DMS153 (cell line): ENCODE data around the gene ROBO3.

Source experiments
- DNase-seq: peaks from one replicate; lab custom pipeline; 2025; lab: John Stamatoyannopoulos, UW

Gene ROBO3

DNA sequence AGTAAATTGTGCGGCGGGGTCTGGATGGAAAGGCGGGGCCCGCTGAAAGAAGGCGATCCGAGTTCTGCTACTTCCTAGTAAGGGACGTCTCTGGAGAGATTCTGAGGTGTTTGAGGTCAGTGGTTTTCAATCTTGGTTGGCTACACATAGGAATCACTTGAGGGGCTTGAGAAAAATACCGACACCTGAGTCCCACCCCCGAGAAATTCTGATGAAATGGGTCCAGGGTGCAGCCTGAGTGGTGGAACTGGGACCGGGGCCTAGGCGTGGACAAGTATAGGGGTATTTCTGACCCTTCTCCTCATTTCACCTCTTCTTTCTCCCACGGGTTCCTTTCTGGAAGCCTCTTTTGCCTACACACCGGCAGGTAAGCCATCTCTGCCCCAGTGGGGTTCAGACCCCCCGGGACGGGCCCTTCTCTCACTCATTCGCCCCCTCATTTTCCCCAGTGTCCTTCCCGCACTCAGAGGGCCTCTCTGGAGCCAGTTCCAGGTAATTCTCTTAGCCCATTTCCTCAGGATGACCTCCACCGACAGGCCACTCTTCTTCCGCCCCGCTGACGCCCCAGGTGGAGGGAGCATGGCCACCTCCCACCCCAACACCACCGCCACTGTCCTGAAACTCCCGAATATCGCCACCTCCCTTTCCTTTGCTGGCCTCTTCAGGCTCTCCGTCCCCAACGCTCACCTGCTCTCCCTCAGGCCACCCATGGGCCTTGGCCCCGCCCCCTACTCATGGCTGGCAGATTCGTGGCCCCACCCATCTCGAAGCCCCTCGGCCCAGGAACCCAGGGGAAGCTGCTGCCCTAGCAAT lies 11.8 kb downstream of the ROBO3 start:
- DNase-seq: no peak

- no peak for DNase-seq
These were observed 12.3 kb downstream of the ROBO3 start for GRCh38 chr11:124877631-124877909.

DNA sequence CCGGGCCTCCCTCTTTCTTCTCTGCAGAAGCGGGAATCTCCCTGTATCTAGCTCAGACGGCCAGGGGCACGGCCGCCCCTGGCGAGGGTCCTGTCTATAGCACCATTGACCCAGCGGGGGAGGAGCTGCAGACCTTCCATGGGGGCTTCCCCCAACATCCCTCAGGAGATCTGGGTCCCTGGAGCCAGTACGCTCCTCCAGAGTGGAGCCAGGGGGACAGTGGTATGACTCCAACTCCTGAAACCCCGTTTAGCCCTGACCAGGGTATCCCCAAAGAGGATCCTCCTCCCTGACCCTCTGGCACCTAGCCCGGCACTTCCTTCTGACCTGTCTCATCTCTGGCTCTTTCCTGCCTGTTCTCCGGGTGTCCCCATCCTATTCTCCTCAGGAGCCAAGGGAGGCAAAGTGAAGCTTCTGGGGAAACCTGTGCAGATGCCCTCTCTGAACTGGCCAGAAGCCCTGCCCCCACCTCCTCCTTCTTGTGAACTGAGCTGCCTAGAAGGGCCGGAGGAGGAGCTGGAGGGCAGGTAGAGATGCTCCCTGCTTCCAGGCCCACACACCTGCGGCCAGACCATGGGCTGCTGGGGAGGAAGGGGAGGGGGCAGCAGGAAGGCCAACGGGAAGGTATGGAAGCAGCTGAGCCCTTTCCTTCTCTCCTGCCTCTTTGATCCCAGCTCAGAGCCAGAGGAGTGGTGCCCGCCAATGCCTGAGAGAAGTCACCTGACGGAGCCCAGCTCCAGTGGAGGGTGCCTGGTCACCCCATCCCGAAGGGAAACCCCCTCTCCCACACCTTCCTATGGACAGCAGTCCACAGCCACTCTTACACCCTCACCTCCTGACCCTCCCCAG lies 12.9 kb downstream of the ROBO3 start:
- DNase-seq: no peak

GRCh38 chr11:124878759-124879492 lies 13.7 kb downstream of the ROBO3 start:
- no peak for DNase-seq

DNA sequence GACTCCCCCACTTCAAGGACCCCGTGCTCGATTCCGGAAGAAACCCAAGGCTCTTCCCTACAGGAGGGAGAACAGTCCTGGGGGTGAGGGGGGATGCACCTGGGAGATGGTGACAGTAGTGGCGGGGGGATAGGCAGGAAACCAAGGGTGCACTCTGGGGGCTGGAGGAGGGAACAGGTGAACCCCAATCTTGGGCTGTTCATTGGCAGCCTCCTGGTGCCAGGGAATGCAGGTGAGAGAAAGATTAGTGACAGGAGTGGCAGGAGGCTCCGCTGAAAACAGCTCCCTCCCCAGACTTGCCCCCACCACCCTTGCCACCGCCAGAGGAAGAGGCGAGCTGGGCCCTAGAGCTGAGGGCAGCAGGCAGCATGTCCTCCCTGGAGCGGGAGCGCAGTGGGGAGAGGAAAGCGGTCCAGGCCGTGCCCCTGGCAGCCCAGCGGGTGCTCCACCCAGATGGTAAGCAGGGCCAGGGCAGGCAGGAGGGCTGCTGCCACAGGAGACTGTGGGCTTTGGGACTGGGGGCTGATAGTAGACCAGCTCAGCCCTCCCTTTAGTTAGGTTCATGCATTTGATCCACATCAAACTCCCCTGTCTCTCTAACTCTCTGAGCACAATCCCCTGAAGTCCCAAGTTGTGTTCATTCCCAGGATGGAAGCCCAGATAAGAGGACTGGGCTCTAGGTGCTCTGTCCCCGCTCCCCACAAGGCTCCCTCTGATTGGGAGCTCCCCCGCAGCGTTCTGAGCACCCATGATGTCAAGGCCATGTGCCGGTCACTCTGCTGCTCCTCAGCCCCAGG lies 14.5 kb downstream of the ROBO3 start:
- DNase-seq: no peak

DNA sequence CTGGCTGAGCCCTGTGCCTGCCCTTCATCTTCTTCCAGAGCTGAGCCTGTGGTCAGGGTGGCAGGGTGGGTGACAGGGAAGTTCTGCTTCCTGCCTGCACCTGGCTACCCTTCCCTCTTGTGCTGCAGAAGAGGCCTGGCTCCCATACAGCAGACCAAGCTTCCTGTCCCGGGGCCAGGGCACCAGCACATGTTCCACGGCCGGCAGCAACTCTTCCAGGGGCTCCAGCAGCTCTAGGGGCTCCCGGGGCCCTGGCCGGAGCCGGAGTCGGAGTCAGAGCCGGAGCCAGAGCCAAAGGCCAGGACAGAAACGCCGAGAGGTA lies 15.0 kb downstream of the ROBO3 start:
- no peak for DNase-seq

- DNase-seq: no peak
These were observed 15.7 kb downstream of the ROBO3 start for GRCh38 chr11:124880958-124881357.

DNA sequence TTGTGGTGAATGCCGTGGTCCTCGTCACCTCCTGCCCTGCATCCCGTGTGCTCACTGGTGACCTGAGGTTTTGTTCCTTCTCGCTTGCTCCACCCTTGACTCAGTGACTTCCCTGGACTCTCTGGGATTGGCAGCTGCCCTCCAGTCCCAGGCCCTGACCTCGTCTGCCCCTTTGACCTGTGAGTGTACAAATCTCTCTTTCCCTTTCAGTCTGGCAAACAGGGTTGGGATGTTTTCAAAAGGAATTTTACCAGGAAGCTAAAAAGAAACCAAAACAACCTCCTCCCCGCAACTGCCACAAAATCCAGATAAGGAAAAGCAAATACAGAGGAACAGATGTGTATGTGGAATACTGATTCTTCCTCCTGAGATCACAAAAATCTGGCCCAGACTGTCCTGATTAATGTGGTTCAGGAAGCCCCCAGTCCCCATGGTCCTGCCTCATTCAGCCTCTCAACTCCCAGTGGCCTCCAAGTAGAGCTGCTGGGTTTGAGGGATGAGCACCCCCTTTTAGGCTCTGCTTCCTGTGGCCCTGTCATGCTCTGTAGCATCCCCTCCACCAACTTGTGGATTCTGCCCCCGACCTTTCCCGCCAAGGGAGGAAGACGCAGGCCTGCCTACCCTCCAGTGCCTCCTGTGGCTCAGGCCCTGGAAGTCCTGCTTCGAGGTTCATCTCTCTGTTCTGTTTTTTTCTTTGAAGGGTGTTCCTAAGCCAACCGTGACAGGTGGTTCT lies 17.3 kb downstream of the ROBO3 start:
- no peak for DNase-seq

DNA sequence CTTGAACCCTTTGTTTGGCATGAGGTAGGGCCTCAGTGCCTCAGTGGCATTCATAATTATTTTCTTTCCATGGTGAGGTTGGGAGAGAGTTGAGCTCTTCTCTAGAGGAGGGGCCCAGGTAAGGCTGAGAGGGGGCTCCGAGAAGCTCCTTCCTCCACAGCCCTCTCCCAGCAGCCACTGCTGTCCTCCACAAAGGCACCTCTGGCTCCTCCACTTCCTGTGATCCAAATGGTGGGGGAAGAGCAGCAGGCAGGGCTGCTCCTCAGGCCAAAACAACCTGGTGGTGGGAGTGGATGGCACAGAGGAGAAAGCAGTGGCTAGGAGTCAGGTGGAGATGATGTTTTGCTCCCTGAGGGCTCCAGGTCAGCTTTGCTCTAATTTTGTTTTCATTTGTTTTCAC lies 19.1 kb downstream of the ROBO3 start:
- DNase-seq: no peak

- no peak for DNase-seq
These were observed 19.7 kb downstream of the ROBO3 start for GRCh38 chr11:124884869-124885479.

DNA sequence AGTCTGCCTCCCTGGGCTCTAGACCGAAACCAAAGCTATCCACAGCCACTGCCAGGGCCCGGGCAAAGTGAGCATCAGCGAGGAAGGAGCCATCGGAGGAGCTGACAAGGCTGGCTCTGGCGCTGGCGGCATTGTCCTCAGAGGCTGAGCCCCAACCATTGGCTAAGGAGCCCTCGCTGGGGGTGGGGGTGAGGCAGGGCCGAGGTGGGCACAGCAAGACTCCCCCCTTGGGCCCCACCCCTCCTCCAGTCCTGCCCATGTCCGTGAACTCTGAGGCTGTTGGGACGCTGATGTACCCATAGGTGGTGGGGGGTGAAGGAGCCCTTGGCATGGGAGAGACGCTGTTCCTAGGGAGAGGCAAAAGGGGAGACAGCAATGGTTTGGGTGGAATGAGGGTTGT lies 21.2 kb downstream of the ROBO3 start:
- DNase-seq: no peak

DNA sequence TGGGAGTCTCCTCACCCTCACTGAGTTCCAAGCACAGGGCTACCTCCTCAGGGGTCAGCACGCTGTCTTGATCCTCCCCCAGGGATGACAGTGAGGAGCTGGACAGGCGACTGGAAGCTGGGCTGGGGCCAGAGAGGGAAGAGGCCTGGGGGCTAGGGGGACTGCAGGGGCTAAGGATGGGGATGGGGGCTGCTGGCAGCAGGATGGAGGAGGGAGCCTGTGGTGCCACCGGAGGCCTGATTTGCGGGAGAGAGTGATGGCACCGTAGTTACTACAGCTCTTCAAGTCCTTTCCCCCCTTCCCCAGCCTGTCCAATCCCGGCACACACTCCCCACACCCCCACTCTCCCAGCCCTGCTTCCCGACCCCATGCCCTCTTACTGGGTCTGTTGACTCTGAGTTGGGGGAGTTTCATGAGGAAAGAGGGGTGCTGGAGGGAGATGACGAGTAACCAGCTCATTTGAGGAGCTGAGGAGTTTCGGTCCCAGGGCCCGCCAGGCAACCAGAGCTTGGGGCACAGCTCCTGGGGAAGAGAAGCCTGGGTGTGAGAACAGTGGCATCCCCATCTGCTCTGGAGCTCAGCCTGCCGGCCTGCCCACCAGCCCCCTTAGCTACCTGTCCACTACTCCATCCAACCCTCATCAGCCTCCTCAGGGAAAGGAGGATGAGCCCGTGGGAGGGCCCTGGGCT lies 21.9 kb downstream of the ROBO3 start:
- DNase-seq: no peak

GRCh38 chr11:124887667-124888013 lies 22.4 kb downstream of the ROBO3 start:
- DNase-seq: no peak

DNA sequence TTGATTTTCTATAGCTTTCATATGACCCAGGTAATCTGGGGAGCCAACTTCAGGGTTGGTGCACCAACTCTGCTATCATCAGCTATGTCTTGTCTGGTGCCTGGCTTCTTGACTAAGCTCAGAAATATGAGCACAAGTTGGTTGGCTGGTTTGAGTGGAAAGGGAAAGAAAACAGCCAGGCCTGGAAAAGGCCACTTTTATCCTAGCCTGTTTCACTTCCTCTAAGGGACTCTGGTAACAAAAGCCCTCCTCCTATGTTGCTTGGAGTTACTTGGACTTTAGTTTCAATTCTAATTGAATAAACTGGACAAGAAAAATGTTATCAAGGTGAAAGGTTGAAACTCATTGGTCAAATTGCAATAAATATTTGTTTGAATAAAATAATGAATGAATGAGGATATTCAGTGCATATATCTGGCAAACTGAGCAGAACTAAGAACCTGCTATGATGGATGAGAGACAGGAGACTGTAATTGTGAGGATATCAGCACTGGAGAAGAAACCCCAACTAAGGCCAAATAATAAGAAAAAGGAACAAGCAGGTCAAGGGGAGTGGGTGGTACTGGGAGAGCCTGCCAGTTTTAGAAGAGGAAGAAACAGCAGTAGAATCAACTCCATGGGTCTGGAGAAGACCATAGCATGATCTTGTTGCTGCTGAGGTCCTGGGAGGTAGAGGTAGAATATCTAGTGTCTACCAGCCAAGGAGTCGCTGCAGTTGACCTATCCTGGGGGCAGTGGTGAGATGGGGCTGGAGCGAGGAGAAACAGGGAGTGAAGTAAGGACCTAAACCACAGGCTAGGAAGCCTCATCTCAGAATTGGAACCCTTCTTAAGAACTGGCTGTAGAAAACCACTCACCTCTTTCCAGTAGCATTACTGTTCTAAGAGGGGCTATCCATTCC lies 24.2 kb downstream of the ROBO3 start:
- no peak for DNase-seq

GRCh38 chr11:124890151-124890550 lies 24.9 kb downstream of the ROBO3 start:
- no peak for DNase-seq

DNA sequence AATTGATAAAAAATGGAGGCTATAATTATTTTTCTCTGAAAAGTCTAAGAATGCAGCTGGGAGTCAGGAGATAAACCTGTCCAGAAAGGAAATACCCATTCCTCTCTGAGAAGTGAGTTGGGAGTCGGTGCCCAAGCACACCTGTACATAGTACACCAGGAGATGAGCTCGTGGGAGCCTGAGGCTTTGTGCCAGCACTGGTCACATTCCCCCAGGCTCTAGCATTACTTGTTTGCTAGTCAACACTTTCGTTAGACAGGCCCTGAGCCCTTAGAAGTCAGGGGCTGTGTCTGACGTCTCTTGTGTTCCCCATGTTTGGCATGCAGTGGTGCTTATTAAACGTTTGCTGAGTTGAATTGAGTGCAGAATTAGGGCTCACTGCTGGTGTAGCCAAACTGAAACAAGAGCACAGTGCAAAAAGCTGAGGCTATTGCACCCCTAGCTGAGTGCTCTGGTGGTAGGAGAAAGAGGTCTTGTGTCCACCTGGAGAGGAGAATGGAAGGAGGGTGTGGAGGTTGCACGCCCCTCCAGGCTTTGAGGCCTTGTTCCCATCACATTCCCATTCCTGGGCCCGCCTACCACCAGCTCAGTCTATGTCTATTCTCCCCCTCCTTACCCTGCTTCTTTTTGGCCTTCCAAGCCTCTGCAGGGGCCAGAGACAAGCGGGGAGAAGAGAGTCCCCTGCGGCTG lies 25.6 kb downstream of the ROBO3 start:
- DNase-seq: no peak

- DNase-seq: no peak
These were observed 26.2 kb downstream of the ROBO3 start for GRCh38 chr11:124891373-124891861.

- no peak for DNase-seq
These were observed 26.9 kb downstream of the ROBO3 start for GRCh38 chr11:124892146-124892545.
